Measurements from ENCODE around the gene PI16.

Gene PI16

GRCh38 chr6:36961441-36962435 lies 7.2 kb downstream of the PI16 start:
- H3K4me3 ChIP-seq (ENCODE audit: control insufficient read depth, low read depth, low read length) = no peak overlapping the region
- DNase-seq (ENCODE audit: low read depth) = no peak
- TF ChIP-seq CTCF (conservative IDR thresholded peaks at IDR 0.05; ENCODE audit: control insufficient read depth, insufficient read depth, low read depth, low read length) = no peak

- H3K4me3 ChIP-seq (ENCODE audit: control insufficient read depth, low read depth, low read length) = no peak overlapping the region
- TF ChIP-seq CTCF (conservative IDR thresholded peaks at IDR 0.05; ENCODE audit: control insufficient read depth, insufficient read depth, low read depth, low read length) = no peak
- DNase-seq (ENCODE audit: low read depth) = peak; percentile 28
Measured at GRCh38 chr6:36962874-36963273, 8.3 kb downstream of the PI16 start.

- no peak overlapping the region for H3K4me3 ChIP-seq (ENCODE audit: control insufficient read depth, low read depth, low read length)
Measured at GRCh38 chr6:36963451-36964290, 9.1 kb downstream of the PI16 start.

GRCh38 chr6:36964349-36964748 lies 9.8 kb downstream of the PI16 start:
- H3K4me3 ChIP-seq (ENCODE audit: control insufficient read depth, low read depth, low read length) = no peak overlapping the region
- TF ChIP-seq CTCF (conservative IDR thresholded peaks at IDR 0.05; ENCODE audit: control insufficient read depth, insufficient read depth, low read depth, low read length) = no peak
- no peak for DNase-seq (ENCODE audit: low read depth)

More at GRCh38 chr6:36963451-36964290, 9.1 kb downstream of the PI16 start:
- DNase-seq (ENCODE audit: low read depth) = no peak
- no peak for TF ChIP-seq CTCF (conservative IDR thresholded peaks at IDR 0.05; ENCODE audit: control insufficient read depth, insufficient read depth, low read depth, low read length)

GRCh38 chr6:36964908-36965307 lies 10.4 kb downstream of the PI16 start:
- no peak for DNase-seq (ENCODE audit: low read depth)
- H3K4me3 ChIP-seq (ENCODE audit: control insufficient read depth, low read depth, low read length) = no peak overlapping the region
- no peak for TF ChIP-seq CTCF (conservative IDR thresholded peaks at IDR 0.05; ENCODE audit: control insufficient read depth, insufficient read depth, low read depth, low read length)

- no peak for DNase-seq (ENCODE audit: low read depth)
- H3K4me3 ChIP-seq (ENCODE audit: control insufficient read depth, low read depth, low read length) = no peak overlapping the region
- no peak for TF ChIP-seq CTCF (conservative IDR thresholded peaks at IDR 0.05; ENCODE audit: control insufficient read depth, insufficient read depth, low read depth, low read length)
Measured at GRCh38 chr6:36967301-36967700, 12.8 kb downstream of the PI16 start.

Data from fibroblast of mammary gland (primary cell).